BLaER1 treated with 17β-estradiol and CSF1 and Interleukin-3, amounts not matched to agents 10 nM and 100 nM (cell line): Measurements from ENCODE around the gene SARS2.
A peak's percentile ranks its signal among the peaks of the same experiment; 100 is the strongest.

Source experiments
- H3K27ac ChIP-seq, 11 experiments: shearing (Covaris generic); formaldehyde crosslinking; 2 replicates each; pipeline ENCODE4 v1.8.1; 2022
- H3K27me3 ChIP-seq, 11 experiments: shearing (Covaris generic); formaldehyde crosslinking; 2 replicates each; pipeline ENCODE4 v1.8.1; 2022
- H3K36me3 ChIP-seq, 11 experiments: shearing (Covaris generic); formaldehyde crosslinking; 2 replicates each; pipeline ENCODE4 v1.8.1; 2022
- H3K4me1 ChIP-seq, 10 experiments: shearing (Covaris generic); formaldehyde crosslinking; 2 replicates each; pipeline ENCODE4 v1.8.1; 2022
- H3K4me2 ChIP-seq, 11 experiments: shearing (Covaris generic); formaldehyde crosslinking; 2 replicates each; pipeline ENCODE4 v1.8.1; 2022
- H3K4me3 ChIP-seq, 10 experiments: shearing (Covaris generic); formaldehyde crosslinking; 2 replicates each; pipeline ENCODE4 v1.8.1; 2022
- H3K9ac ChIP-seq, 11 experiments: shearing (Covaris generic); formaldehyde crosslinking; 2 replicates each; pipeline ENCODE4 v1.8.1; 2022
- H3K9me3 ChIP-seq, 11 experiments: shearing (Covaris generic); formaldehyde crosslinking; replicated peaks in 1 of 11; 2 replicates each; pipeline ENCODE4 v1.8.1; 2022
- H4K20me1 ChIP-seq, 11 experiments: shearing (Covaris generic); formaldehyde crosslinking; 2 replicates each; pipeline ENCODE4 v1.8.1; 2022
- Cebpa-rat ChIP-seq, 11 experiments: shearing (Covaris generic); IDR thresholded peaks; 2 replicates each; pipeline ENCODE4 v1.8.1; 2022

The SARS2 gene

GRCh38 chr19:38939957-38940356, 9.4 kb upstream of the SARS2 start:
- H3K9me3 ChIP-seq: peaks cover 7 to 20% (median 11%) of the 10 kb centered on the region in 11 experiments
- no peaks in the 10 kb centered on the region for H4K20me1 ChIP-seq
- peak overlapping the region in 2 of 11 experiments; percentile 25 to 39; a peak in 2 of 22 replicates for H3K9ac ChIP-seq
- no peak overlapping the region for H3K4me3 ChIP-seq
- TF ChIP-seq Cebpa-rat (IDR thresholded peaks at IDR 0.05): no peak
- peak overlapping the region in 8 of 11 experiments; percentile 1 to 19 (median 4); a peak in 4 of 22 replicates for H3K4me2 ChIP-seq
- H3K27ac ChIP-seq: no peak overlapping the region
- no peaks in the 10 kb centered on the region for H3K27me3 ChIP-seq
- H3K36me3 ChIP-seq: peaks cover 4 to 10% (median 8%) of the 10 kb centered on the region in 11 experiments
- H3K4me1 ChIP-seq: peaks cover 7 to 20% (median 15%) of the 10 kb centered on the region in 10 experiments; a peak in 16 of 20 replicates

GRCh38 chr19:38933544-38933943, 3.0 kb upstream of the SARS2 start:
- Histone ChIP-seq H3K4me1 (peaks cover 26 to 36% (median 30%) of the 10 kb centered on the region in 10 experiments), H3K4me3 (no peak overlapping the region), H3K27ac (no peak overlapping the region), H3K9ac (no peak overlapping the region), H4K20me1 (peaks cover 0 to 41% (median 7%) of the 10 kb centered on the region in 11 experiments; a peak in 10 of 22 replicates), H3K4me2 (0 out of 22 replicates have a peak overlapping the region, but pooled peaks of 1 of the 11 experiments have one; percentile 97), H3K36me3 (peaks cover 32 to 44% (median 38%) of the 10 kb centered on the region in 11 experiments), H3K27me3 (no peaks in the 10 kb centered on the region), H3K9me3 (peaks cover 17 to 40% (median 33%) of the 10 kb centered on the region in 11 experiments)
- TF ChIP-seq Cebpa-rat (IDR thresholded peaks at IDR 0.05): no peak

- H3K9ac ChIP-seq: peak overlapping the region in 9 of 11 experiments; percentile 84 to 89 (median 87); a peak in 10 of 22 replicates
- peaks cover 26 to 38% (median 30%) of the 10 kb centered on the region in 10 experiments for H3K4me1 ChIP-seq
- H4K20me1 ChIP-seq: peaks cover 0 to 44% (median 7%) of the 10 kb centered on the region in 11 experiments; a peak in 10 of 22 replicates
- H3K4me3 ChIP-seq: peak overlapping the region in 9 of 10 experiments; percentile 80 to 91 (median 87); a peak in 11 of 20 replicates
- peak overlapping the region; percentile 79 to 97 (median 94) for H3K4me2 ChIP-seq
- no peak overlapping the region for H3K27ac ChIP-seq
- peaks cover 17 to 40% (median 33%) of the 10 kb centered on the region in 11 experiments for H3K9me3 ChIP-seq
- H3K36me3 ChIP-seq: peaks cover 32 to 54% (median 45%) of the 10 kb centered on the region in 11 experiments
- no peak for TF ChIP-seq Cebpa-rat (IDR thresholded peaks at IDR 0.05)
- H3K27me3 ChIP-seq: no peaks in the 10 kb centered on the region
Measured at GRCh38 chr19:38932425-38933179, 2.0 kb upstream of the SARS2 start.

GRCh38 chr19:38931521-38931793, 894 bp upstream of the SARS2 start:
- H3K27me3 ChIP-seq: no peaks in the 10 kb centered on the region
- H3K27ac ChIP-seq: peak overlapping the region; percentile 70 to 92 (median 89); a peak in 21 of 22 replicates
- TF ChIP-seq Cebpa-rat (IDR thresholded peaks at IDR 0.05): no peak
- H3K9me3 ChIP-seq: peaks cover 17 to 40% (median 33%) of the 10 kb centered on the region in 11 experiments
- H4K20me1 ChIP-seq: peaks cover 0 to 46% (median 7%) of the 10 kb centered on the region in 11 experiments; a peak in 10 of 22 replicates
- peak overlapping the region; percentile 79 to 97 (median 94) for H3K4me2 ChIP-seq
- peaks cover 26 to 38% (median 30%) of the 10 kb centered on the region in 10 experiments for H3K4me1 ChIP-seq
- H3K36me3 ChIP-seq: peaks cover 32 to 63% (median 50%) of the 10 kb centered on the region in 11 experiments
- peak overlapping the region; percentile 84 to 92 (median 88) for H3K9ac ChIP-seq
- H3K4me3 ChIP-seq: peak overlapping the region; percentile 80 to 91 (median 86)

- Histone ChIP-seq H3K9me3 (peaks cover 17 to 39% (median 33%) of the 10 kb centered on the region in 11 experiments), H3K4me2 (peak within 1 kb of the TSS; percentile 79 to 97 (median 94)), H3K27ac (peak within 1 kb of the TSS; percentile 70 to 92 (median 89)), H3K36me3 (peaks cover 37 to 67% (median 55%) of the 10 kb centered on the region in 11 experiments), H3K27me3 (no peaks in the 10 kb centered on the region), H4K20me1 (peaks cover 0 to 51% (median 7%) of the 10 kb centered on the region in 11 experiments; a peak in 10 of 22 replicates), H3K9ac (peak within 1 kb of the TSS; percentile 84 to 92 (median 88)), H3K4me3 (peak within 1 kb of the TSS; percentile 80 to 91 (median 86)), H3K4me1 (peaks cover 26 to 38% (median 30%) of the 10 kb centered on the region in 10 experiments)
- TF ChIP-seq Cebpa-rat (IDR thresholded peaks at IDR 0.05): no peak
Measured at GRCh38 chr19:38930776-38931520, 385 bp upstream of the SARS2 start, which contains the start of gene MRPS12. MRPS12 (plus strand) TSS chr19:38930944; CDS start chr19:38931295, 351 bp downstream.

- Histone ChIP-seq H3K4me2 (peak overlapping the region in 8 of 11 experiments; percentile 82 to 91 (median 86); a peak in 7 of 22 replicates), H3K4me3 (no peak overlapping the region), H3K27me3 (no peaks in the 10 kb centered on the region), H3K9ac (peak overlapping the region in 6 of 11 experiments; percentile 34 to 92 (median 88); a peak in 3 of 22 replicates), H4K20me1 (peaks cover 0 to 48% (median 7%) of the 10 kb centered on the region in 11 experiments; a peak in 10 of 22 replicates), H3K36me3 (peaks cover 41 to 69% (median 57%) of the 10 kb centered on the region in 11 experiments), H3K4me1 (peaks cover 26 to 38% (median 30%) of the 10 kb centered on the region in 10 experiments), H3K27ac (no peak overlapping the region), H3K9me3 (peaks cover 0 to 14% (median 8%) of the 10 kb centered on the region in 11 experiments; a peak in 14 of 22 replicates)
- no peak for TF ChIP-seq Cebpa-rat (IDR thresholded peaks at IDR 0.05)
Measured at GRCh38 chr19:38928391-38929001, 2.1 kb downstream of the SARS2 start.

- peaks cover 9 to 26% (median 15%) of the 10 kb centered on the region in 10 experiments for H3K4me1 ChIP-seq
- H3K4me3 ChIP-seq: no peak overlapping the region
- H3K4me2 ChIP-seq: no peak overlapping the region
- no peaks in the 10 kb centered on the region for H3K27me3 ChIP-seq
- peaks cover 39 to 75% (median 60%) of the 10 kb centered on the region in 11 experiments for H3K36me3 ChIP-seq
- H3K27ac ChIP-seq: no peak overlapping the region
- no peak for TF ChIP-seq Cebpa-rat (IDR thresholded peaks at IDR 0.05)
- no peaks in the 10 kb centered on the region for H3K9me3 ChIP-seq
- H4K20me1 ChIP-seq: peaks cover 0 to 18% (median 0%) of the 10 kb centered on the region in 11 experiments; a peak in 2 of 22 replicates
- H3K9ac ChIP-seq: no peak overlapping the region
Measured at GRCh38 chr19:38924388-38924787, 6.2 kb downstream of the SARS2 start.

GRCh38 chr19:38922482-38922881, 8.1 kb downstream of the SARS2 start:
- Histone ChIP-seq H3K27me3 (no peaks in the 10 kb centered on the region), H3K4me3 (no peak overlapping the region), H3K9ac (no peak overlapping the region), H3K9me3 (no peaks in the 10 kb centered on the region), H3K36me3 (peaks cover 39 to 74% (median 50%) of the 10 kb centered on the region in 11 experiments), H3K27ac (no peak overlapping the region), H3K4me1 (peaks cover 0 to 16% (median 7%) of the 10 kb centered on the region in 10 experiments; a peak in 15 of 20 replicates), H3K4me2 (no peak overlapping the region), H4K20me1 (peaks cover 0 to 8% (median 0%) of the 10 kb centered on the region in 11 experiments; a peak in 2 of 22 replicates)
- TF ChIP-seq Cebpa-rat (IDR thresholded peaks at IDR 0.05): no peak
